GM12873 (cell line): ENCODE measurements around the gene APBA1.

ENCODE experiments used
- CTCF ChIP-seq: IDR thresholded peaks from 2 replicates; pipeline ENCODE4 v1.5.1; 2012; ENCODE audit warnings: low read depth, mild to moderate bottlenecking, moderate library complexity, low read length, control low read depth; ENCODE audit not compliant: insufficient read depth; ENCODE audit errors: missing control alignments

APBA1 gene

GRCh38 chr9:69427286-69427685 is 244.9 kb downstream of the APBA1 start:
- TF ChIP-seq CTCF: no peak

GRCh38 chr9:69425136-69425801 is 246.9 kb downstream of the APBA1 start:
- no peak for TF ChIP-seq CTCF

GRCh38 chr9:69421908-69422801 is 250.0 kb downstream of the APBA1 start:
- TF ChIP-seq CTCF: peak; percentile 73

GRCh38 chr9:69420611-69421270 is 251.4 kb downstream of the APBA1 start:
- no peak for TF ChIP-seq CTCF

- peak; percentile 27 for TF ChIP-seq CTCF
These were observed 259.4 kb downstream of the APBA1 start for GRCh38 chr9:69412741-69413150.

- no peak for TF ChIP-seq CTCF
These were observed 260.0 kb downstream of the APBA1 start for GRCh38 chr9:69411931-69412740.
